Neural crest cell (in vitro differentiated cells): Measurements from ENCODE around the gene ATP9A. TPM values are rescaled to one million over a fixed set of nuclear protein-coding genes. Genes with fewer than 3 reads are reported as not detected.

ENCODE experiments used
- DNase-seq: peaks from one replicate; pipeline ENCODE4 v3.0.0; 2021; ENCODE audit warnings: low read depth, mixed read lengths, low spot score
- H3K27ac Mint-ChIP-seq: one replicate; pipeline ENCODE4 v1.8.0; 2021; ENCODE audit warnings: mild to moderate bottlenecking, mixed read lengths; ENCODE audit not compliant: unreplicated experiment
- H3K27me3 Mint-ChIP-seq: 2 replicates; pipeline ENCODE4 v1.8.0; 2021; ENCODE audit warnings: low read depth, mild to moderate bottlenecking, mixed read lengths
- H3K36me3 Mint-ChIP-seq: 2 replicates; pipeline ENCODE4 v1.8.0; 2021; ENCODE audit warnings: low read depth, mild to moderate bottlenecking, mixed read lengths
- H3K4me1 Mint-ChIP-seq: 2 replicates; pipeline ENCODE4 v1.8.0; 2021; ENCODE audit warnings: mixed read lengths
- H3K4me3 Mint-ChIP-seq: one replicate; pipeline ENCODE4 v1.8.0; 2021; ENCODE audit warnings: mild to moderate bottlenecking, mixed read lengths
- H3K9me3 Mint-ChIP-seq: 2 replicates; pipeline ENCODE4 v1.8.0; 2021; ENCODE audit warnings: mixed read lengths
- CTCF ChIP-seq: fragments of 200-600 bp; sonication (generic); conservative IDR thresholded peaks from 2 replicates; pipeline ENCODE4 v1.5.0; 2021; ENCODE audit warnings: antibody characterized with exemption, mild to moderate bottlenecking
- total RNA-seq: library from RNA; stranded (reverse); gene quantifications from 2 replicates; pipeline ENCODE4 v1.2.1, GENCODE V29; 2021

ATP9A gene
- total RNA-seq, 1 donor from 2014 or later: 39.0 TPM

- no peak for DNase-seq
- H3K9me3 Mint-ChIP-seq: no peaks in the 10 kb centered on the region
- H3K4me3 Mint-ChIP-seq: no peak overlapping the region
- H3K27me3 Mint-ChIP-seq: no peaks in the 10 kb centered on the region
- H3K4me1 Mint-ChIP-seq: peaks cover 3% of the 10 kb centered on the region
- TF ChIP-seq CTCF: no peak
- no peak overlapping the region for H3K27ac Mint-ChIP-seq
- H3K36me3 Mint-ChIP-seq: no peaks in the 10 kb centered on the region
Observed at GRCh38 chr20:51610111-51610510, 158.1 kb downstream of the ATP9A start.

DNA sequence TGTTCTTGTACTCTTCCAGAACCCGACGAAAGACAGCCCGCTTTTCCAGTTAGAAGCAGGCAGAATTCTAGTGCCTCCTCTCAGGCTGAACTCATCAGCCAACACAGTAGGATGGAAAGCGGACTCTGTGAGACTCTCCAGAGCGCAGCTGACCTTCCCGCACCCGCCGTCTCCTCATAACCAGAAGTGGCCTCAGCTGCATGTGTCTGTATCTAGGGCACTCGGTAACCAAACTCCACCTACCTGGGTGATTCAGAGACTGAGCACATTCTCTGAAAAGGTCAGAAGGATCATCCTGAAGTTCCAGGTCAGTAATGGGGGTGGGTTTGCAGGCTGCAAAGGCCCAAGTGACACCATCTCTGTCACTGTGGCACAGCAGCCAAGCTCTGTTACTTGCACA, 158.9 kb downstream of the ATP9A start:
- H3K27me3 Mint-ChIP-seq: no peaks in the 10 kb centered on the region
- no peak for DNase-seq
- TF ChIP-seq CTCF: no peak
- H3K9me3 Mint-ChIP-seq: no peaks in the 10 kb centered on the region
- H3K36me3 Mint-ChIP-seq: no peaks in the 10 kb centered on the region
- H3K4me3 Mint-ChIP-seq: no peak overlapping the region
- peaks cover 3% of the 10 kb centered on the region for H3K4me1 Mint-ChIP-seq
- H3K27ac Mint-ChIP-seq: no peak overlapping the region

DNA sequence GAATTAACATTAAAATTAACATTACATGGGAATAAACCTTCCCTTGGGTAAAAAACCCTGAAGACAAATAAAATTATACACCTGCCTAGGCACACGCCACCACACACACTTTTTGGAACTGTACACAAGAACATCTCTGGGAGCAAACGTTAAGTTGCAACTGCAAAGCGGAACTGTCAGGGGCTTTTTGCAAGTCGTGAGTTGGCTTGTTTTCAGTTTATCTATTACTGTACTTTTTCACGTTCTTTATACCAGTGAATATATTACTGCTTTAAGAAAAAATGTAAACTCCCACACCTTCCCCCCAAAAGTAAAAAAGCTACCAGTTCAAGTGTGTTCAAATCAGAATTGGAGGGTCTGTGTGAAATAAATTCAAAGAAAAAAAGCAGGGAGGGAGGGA, 160.1 kb downstream of the ATP9A start:
- Mint-ChIP-seq H3K27ac (no peak overlapping the region), H3K4me1 (peaks cover 3% of the 10 kb centered on the region), H3K4me3 (no peak overlapping the region), H3K27me3 (no peaks in the 10 kb centered on the region), H3K36me3 (peaks cover 3% of the 10 kb centered on the region), H3K9me3 (no peaks in the 10 kb centered on the region)
- DNase-seq: no peak
- TF ChIP-seq CTCF: no peak

- Mint-ChIP-seq H3K36me3 (peaks cover 3% of the 10 kb centered on the region), H3K9me3 (no peaks in the 10 kb centered on the region), H3K27ac (no peak overlapping the region), H3K4me3 (no peak overlapping the region), H3K4me1 (peaks cover 3% of the 10 kb centered on the region), H3K27me3 (no peaks in the 10 kb centered on the region)
- no peak for TF ChIP-seq CTCF
- DNase-seq: no peak
Observed at GRCh38 chr20:51607170-51607569, 161.0 kb downstream of the ATP9A start.

DNA sequence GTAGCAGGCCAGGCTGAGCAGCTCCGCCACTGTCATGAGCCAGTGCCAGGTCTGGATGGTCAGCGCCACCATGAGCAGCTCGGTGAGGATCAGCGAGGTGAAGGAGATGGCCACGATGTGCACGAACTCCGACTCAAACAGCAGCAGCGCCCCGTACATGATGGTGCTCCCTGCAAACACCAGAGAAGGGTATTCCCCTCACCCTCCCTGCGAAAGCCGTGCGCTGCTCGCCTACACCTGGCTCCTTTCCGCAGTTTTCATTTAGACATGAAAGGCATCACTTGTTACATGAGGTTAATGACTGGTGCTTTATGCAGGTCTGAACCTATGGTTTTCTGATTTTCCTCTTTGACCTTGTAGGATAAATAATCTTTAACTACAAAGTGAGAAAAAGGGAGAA, 163.3 kb downstream of the ATP9A start:
- Mint-ChIP-seq H3K4me3 (no peak overlapping the region), H3K9me3 (no peaks in the 10 kb centered on the region), H3K36me3 (peaks cover 6% of the 10 kb centered on the region), H3K4me1 (peaks cover 11% of the 10 kb centered on the region), H3K27ac (no peak overlapping the region), H3K27me3 (no peaks in the 10 kb centered on the region)
- no peak for TF ChIP-seq CTCF
- no peak for DNase-seq

GRCh38 chr20:51602131-51602530, 166.1 kb downstream of the ATP9A start:
- no peaks in the 10 kb centered on the region for H3K9me3 Mint-ChIP-seq
- H3K4me1 Mint-ChIP-seq: peaks cover 36% of the 10 kb centered on the region
- no peaks in the 10 kb centered on the region for H3K27me3 Mint-ChIP-seq
- no peak overlapping the region for H3K4me3 Mint-ChIP-seq
- no peak overlapping the region for H3K27ac Mint-ChIP-seq
- no peak for TF ChIP-seq CTCF
- no peak for DNase-seq
- peaks cover 12% of the 10 kb centered on the region for H3K36me3 Mint-ChIP-seq
